GM21528 (cell line): ENCODE measurements around the gene PTPRM.

ENCODE experiments used
- ATAC-seq: cut with Tn5 transposase; IDR thresholded peaks from one replicate; pipeline ENCODE4 v1.9.1; 2021; ENCODE audit warnings: mild to moderate bottlenecking, moderate library complexity; ENCODE audit not compliant: unreplicated experiment, low FRiP score

The PTPRM gene

GRCh38 chr18:7566244-7566566, 911 bp upstream of the PTPRM start:
- no peak for ATAC-seq

- ATAC-seq, result no peak
Measured at GRCh38 chr18:7567474-7568425, 634 bp downstream of the PTPRM start.

GRCh38 chr18:7568426-7568825, 1.3 kb downstream of the PTPRM start:
- no peak for ATAC-seq

DNA sequence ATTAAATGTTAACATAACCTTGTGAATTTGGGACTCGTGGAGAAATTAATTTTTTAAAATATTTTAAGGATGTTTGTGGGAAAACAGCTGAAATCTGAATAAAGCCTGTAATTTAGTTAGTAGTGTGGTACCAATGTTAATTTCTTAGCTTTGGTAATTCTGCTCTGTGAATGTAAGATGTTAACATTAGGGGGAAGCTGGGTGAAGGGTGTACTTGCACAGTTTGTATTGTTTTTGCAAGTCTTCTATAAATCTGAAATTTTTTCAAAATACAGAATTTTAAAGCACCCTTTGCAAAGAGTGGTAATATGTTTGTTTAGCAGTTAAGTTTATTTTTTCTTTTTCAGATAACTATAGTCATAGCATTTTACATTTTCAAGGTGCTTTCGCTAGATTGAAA, 4.5 kb downstream of the PTPRM start:
- ATAC-seq, result no peak

DNA sequence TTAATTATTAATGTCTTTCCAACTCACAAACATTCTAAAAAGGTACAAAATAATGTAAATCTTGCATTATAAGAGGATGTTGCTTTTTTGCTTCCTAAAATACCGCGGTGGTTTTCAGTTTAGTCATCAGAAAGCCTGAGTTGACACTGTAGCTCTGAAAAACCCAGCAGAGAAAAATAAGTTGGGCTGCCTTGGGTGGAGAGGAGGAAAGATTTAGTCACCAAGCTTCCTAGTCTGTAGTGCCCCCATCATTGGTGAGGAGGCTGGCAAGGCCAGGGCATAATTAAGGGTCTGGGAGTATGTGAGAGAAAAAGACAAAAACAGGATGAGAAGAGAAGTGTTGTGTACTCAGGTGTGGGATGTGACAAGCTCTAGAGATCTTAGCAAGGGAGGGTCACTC, 5.7 kb downstream of the PTPRM start:
- ATAC-seq, result no peak

DNA sequence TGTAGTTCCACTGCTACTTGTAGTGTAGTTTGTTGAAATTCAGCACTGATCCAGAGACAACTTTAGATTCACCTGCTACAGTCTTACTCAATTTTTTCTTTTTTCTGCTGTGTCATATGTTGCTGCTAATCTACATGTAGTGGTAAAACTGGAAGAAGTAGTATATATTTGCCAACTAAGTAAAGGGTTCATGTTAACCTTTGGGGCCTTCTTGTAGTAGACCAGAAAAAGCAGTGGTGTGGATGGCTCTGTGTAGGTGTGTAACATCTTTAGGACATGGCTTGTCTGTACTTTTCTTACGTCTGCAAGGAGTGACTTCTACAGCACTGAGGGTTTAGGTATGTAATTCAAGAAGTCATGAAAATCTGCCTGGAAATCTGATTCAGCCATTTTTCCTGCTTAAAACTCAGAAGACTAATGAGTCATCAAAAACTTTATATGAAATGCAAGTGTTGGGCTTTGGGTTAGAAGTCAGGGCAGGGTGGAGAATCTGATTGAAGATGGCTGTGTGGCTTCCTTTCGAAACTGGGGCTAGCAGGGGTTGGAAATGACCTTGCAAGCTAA, 8.4 kb downstream of the PTPRM start:
- ATAC-seq, result no peak

GRCh38 chr18:7576077-7576476, 9.0 kb downstream of the PTPRM start:
- ATAC-seq, result no peak

DNA sequence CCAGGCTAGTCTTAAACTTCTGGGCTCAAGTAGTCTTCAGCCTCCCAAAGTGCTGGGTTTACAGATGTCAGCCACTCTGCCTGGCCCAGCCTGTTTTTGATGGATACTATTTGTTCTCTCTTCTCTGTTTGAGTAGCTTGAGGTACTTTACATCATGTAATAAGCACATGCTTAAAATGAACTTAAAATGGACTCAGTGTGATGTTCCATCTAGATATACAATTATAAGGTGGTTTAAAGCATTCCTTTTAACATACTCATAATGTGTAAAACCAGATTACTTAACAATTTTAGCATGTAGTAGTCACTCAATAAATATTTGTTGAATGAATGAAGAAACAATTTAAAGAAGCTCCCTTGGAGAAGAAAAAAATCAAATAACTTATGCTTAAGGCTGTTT, 9.6 kb downstream of the PTPRM start:
- ATAC-seq, result no peak

DNA sequence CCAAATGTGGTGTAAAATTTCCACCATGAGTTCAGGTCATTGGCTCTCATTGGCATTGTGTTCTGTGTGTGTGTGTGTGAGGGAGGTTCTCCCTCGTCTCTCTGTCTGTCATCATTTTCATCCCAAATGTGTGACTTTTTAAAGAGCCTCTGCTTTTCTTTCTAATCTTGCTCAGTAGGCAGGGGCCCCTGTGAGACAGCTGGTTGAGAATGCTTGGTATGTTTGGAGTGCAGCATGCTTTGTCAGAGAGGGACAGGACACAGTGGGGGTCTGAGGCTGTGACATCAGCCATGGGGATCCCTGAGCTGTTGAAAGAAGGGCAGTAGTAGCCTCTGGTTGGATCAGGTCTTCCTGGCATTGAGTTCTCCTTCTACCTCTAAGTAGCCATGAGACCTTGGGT, 10.6 kb downstream of the PTPRM start:
- no peak for ATAC-seq

DNA sequence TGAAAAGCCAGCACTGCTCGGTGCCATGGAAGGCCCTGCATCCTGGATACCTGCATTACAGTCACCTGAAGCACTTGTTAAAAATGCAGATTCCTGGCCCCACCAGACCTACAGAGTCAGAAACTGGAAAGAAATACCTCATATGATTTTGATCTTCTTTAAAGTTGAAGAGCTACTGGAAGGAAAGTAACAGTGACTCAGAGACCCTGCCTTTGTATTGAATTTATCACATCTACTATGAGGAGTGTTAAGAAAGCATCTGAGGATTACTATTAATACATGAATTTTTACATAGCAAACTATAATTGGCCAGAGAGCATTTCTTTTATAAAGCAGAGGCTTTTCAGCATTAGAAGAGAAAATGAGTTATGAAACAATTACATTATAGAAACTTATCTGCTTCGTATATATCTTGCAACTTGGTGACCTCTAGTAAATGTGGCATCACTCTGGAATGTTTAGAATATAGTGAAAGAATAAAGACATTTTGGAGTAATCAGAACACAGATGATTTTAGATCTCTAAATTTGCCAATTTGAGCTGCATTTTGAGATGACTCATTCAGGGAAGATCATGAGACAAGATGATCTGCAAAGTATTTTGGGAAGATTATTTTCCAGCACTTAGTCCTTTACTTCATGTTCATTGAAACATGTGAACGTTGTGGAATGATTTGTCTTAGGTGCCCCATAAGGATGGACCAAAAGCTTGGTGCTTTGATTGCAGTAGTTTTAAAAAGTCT, 12.2 kb downstream of the PTPRM start:
- no peak for ATAC-seq

GRCh38 chr18:7579918-7580542, 12.9 kb downstream of the PTPRM start:
- no peak for ATAC-seq

DNA sequence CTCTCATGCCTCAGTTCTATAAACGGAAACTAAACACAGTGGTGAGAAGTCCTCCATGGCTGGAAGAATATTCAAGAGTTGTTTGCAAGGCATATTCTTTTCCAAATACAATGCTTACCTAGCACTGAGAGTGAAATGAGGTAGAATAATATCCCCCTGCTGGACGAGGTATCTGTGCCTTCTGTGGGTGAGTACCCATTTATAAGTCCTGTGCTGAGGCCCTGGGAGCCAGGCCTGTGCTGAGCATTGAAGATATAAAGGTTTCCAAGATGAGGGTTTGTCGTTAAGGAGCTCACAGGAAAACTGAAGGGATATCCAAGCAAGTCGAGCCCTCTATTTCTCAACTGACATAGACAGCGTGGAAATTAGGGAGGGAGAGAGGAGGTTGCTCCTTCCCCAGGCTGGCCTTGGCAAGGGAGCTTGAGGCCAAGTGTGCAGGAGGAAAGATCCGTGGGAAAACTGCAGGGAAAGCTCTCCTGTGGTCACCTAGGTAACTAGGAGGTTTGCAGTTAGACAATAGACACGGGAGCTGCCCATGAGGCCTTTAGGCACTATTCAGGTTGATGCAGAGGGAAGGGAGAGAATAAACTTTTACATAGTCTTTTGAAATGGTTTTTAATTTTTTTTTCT, 17.6 kb downstream of the PTPRM start:
- no peak for ATAC-seq

DNA sequence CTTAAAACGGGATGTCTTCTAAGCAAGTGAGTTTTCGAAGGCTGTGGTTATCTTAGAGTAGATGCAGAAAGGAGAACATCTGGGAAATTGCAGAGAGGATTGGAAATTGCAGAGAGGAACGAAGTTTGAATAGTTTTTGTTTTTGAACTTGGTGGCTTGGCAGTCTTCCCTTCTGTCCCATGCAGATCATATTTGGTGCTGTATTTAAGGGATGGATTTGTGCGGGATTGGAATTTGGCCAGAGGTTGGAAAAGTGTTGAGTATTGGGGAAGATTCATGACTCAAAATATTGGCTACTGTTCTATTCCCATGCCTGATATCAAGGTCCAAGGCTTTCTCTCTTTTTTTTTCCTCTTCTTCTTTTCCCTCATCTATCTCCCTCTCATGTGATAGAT, 18.2 kb downstream of the PTPRM start:
- ATAC-seq, result no peak

- no peak for ATAC-seq
Measured at GRCh38 chr18:7586379-7586778, 19.3 kb downstream of the PTPRM start.

GRCh38 chr18:7590826-7591560, 23.9 kb downstream of the PTPRM start:
- no peak for ATAC-seq

DNA sequence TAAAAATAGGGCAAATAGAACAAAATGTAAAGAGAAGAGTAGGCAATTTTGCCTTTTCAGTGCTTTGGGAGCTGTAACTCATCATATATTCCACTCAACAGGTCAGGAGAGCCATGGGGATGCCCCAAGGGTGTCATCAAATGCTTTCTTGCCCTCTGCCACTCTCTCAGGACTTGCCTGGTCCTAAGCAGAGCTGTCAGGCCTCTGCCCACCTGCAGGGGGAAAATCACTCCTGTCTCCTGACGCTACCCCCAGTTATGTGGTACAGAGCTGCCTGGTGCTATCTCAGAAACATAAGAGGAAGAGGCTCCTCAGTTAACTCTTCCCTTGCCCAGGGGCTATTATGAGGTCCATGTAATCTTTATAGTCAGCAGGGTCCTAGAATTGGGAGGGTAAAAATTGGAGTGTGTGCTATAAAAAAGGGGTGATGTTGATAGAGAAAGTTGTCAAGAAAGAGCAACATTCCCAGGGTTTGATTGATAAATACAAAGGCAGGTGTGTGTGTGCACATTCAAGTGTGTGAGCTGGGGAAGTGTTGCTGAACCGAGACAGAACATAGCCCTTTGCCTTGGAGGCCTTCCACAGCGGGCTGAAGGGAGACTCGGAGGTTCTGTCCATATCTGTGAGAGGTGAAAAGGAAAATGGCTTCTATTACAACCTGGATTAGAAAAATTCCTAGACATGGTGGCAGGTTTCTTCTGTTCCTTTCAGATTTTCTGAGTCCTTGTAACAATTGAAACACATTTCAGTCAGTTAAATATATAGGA, 25.4 kb downstream of the PTPRM start:
- no peak for ATAC-seq

- ATAC-seq, result no peak
Measured at GRCh38 chr18:7593218-7593819, 26.2 kb downstream of the PTPRM start.

- ATAC-seq, result no peak
Measured at GRCh38 chr18:7596147-7596546, 29.0 kb downstream of the PTPRM start.

DNA sequence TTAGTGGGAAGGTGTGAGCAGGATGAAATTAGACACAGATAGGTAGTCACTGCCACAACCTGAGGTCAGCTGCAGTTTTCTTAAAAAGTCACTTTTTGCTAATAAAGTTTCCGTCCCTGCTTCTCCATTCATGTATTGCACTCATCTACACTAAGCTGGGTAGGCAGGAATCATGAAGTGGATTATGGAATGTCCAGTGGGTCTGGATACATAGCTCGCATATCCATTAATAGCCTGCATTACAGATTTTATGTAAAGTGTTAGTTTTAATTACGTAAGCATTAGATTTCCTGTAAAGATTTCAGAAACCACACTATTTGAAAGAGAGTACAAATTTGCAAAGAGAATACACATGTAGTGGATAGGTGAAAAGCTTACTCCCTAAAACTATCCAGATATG, 30.4 kb downstream of the PTPRM start:
- no peak for ATAC-seq
